ENCODE results near the gene SNX13. TPM values are rescaled to one million over a fixed set of nuclear protein-coding genes. Genes with fewer than 3 reads are reported as not detected.

SNX13 gene
- total and polyA plus RNA-seq, 5 donors from 2014 or later, result 11.9 to 32.5 (median 13.0) TPM

DNA sequence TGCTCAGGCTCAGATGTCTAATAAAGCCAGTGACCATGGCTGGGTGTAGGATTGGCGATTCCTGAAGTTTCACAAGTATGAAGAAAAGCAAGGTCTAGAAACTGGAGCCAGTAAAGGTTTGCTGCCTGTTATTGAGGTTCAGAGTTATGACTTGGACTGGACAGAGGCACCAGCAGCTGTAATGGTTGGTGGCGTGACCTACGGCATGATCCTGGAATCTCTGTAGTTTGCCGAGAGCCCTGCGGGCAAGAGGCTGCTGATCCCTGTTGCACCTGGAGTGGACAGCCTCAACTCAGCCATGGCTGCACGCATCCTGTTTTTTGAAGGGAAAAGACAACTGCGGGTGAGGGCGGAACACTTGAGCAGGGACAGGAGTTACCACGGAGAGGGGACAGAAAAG is 22.4 kb upstream of the SNX13 start:
- no peak overlapping the region for H3K27ac Mint-ChIP-seq
- no peak overlapping the region for H3K4me3 Mint-ChIP-seq
- DNase-seq, result no peak
- Histone ChIP-seq H3K27me3 (ENCODE audit: control insufficient read depth, insufficient read depth, low read length) (peaks cover 9% of the 10 kb centered on the region), H3K4me1 (ENCODE audit: control insufficient read depth, insufficient read depth, low read length, poor library complexity, severe bottlenecking) (no peaks in the 10 kb centered on the region), H3K4me3 (ENCODE audit: low read depth, low read length) (no peak overlapping the region), H3K9me3 (ENCODE audit: control insufficient read depth in 2 of 2, low read length in 2 of 2) (no peaks in the 10 kb centered on the region), H3K36me3 (ENCODE audit: control insufficient read depth, insufficient read depth, low read length) (no peaks in the 10 kb centered on the region), H3K27ac (ENCODE audit: insufficient read depth, low read length, poor library complexity, severe bottlenecking) (no peak overlapping the region)
- no peaks in the 10 kb centered on the region for H3K36me3 Mint-ChIP-seq
- H3K27me3 Mint-ChIP-seq, result peaks cover 22% of the 10 kb centered on the region
- no peaks in the 10 kb centered on the region for H3K9me3 Mint-ChIP-seq
- no peaks in the 10 kb centered on the region for H3K4me1 Mint-ChIP-seq
- ATAC-seq (ENCODE audit: low read depth in 2 of 2), result no peak

DNA sequence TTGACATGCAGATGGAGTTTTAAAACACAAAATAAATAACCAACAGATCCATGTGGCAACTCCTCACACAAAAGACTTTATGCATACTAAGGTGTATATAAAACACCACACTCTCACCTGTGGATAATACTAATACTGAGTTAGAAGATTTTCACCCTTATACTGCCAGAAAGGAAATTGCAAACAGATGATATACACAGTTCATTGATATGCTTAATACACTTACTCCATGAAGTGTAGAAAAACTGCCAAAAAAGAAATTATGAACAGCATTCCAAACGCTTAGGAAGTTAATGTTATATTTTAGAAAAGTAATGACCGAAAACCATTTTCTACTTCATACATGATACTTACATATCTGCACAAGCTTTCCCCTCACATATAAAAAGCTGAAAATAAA is 17.6 kb upstream of the SNX13 start:
- no peak overlapping the region for H3K4me3 ChIP-seq (ENCODE audit: low read depth, low read length)
- H3K9me3 Mint-ChIP-seq, result peaks cover 0 to 1% (median 0%) of the 10 kb centered on the region in 7 donors
- peaks cover 31% of the 10 kb centered on the region for H3K27me3 Mint-ChIP-seq
- H3K4me1 ChIP-seq (ENCODE audit: control insufficient read depth, insufficient read depth, low read length, poor library complexity, severe bottlenecking), result no peaks in the 10 kb centered on the region
- peaks cover 0 to 4% (median 2%) of the 10 kb centered on the region in 4 donors for H3K4me1 Mint-ChIP-seq
- DNase-seq (no peak), ATAC-seq (ENCODE audit: low read depth in 2 of 2) (no peak)
- H3K27ac Mint-ChIP-seq, result no peak overlapping the region
- no peak overlapping the region for H3K27ac ChIP-seq (ENCODE audit: insufficient read depth, low read length, poor library complexity, severe bottlenecking)
- no peaks in the 10 kb centered on the region for H3K9me3 ChIP-seq (ENCODE audit: control insufficient read depth in 2 of 2, low read length in 2 of 2)
- H3K36me3 ChIP-seq (ENCODE audit: control insufficient read depth, insufficient read depth, low read length), result no peaks in the 10 kb centered on the region
- H3K36me3 Mint-ChIP-seq, result no peaks in the 10 kb centered on the region
- peaks cover 3% of the 10 kb centered on the region for H3K27me3 ChIP-seq (ENCODE audit: control insufficient read depth, insufficient read depth, low read length)
- H3K4me3 Mint-ChIP-seq, result no peak overlapping the region

DNA sequence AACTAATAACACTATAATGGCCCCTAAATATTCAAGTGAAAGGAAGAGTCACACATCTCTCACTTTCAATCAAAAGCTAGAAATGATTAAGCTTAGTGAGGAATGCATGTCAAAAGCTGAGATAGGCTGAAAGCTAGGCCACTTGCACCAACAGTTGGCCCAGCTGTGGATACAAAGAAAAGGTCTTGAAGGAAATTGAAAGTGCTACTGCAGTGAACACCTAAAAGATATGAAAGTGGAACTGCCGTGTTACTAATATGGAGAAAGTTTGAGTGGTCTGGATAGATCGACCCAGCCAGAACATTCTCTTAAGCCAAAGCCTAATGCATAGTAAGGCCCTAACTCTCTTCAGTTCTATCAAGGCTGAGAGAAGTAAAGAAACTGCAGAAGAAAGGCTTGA is 12.1 kb upstream of the SNX13 start:
- ATAC-seq (ENCODE audit: low read depth in 2 of 2) (peak; percentile 40 to 56), DNase-seq (peak in 2 of 3 donors; percentile 6 to 79)
- no peaks in the 10 kb centered on the region for H3K27me3 ChIP-seq (ENCODE audit: control insufficient read depth, insufficient read depth, low read length)
- peak overlapping the region; percentile 70 for H3K4me3 ChIP-seq (ENCODE audit: low read depth, low read length)
- Mint-ChIP-seq H3K27ac (peak overlapping the region in 2 of 3 donors; percentile 4 to 91), H3K9me3 (peaks cover 0 to 4% (median 0%) of the 10 kb centered on the region in 7 donors), H3K4me1 (peaks cover 6 to 17% (median 13%) of the 10 kb centered on the region in 4 donors), H3K27me3 (peaks cover 27% of the 10 kb centered on the region), H3K36me3 (no peaks in the 10 kb centered on the region), H3K4me3 (peak overlapping the region; percentile 3 to 75 (median 64))
- no peaks in the 10 kb centered on the region for H3K36me3 ChIP-seq (ENCODE audit: control insufficient read depth, insufficient read depth, low read length)
- no peak overlapping the region for H3K27ac ChIP-seq (ENCODE audit: insufficient read depth, low read length, poor library complexity, severe bottlenecking)
- peaks cover 14% of the 10 kb centered on the region for H3K4me1 ChIP-seq (ENCODE audit: control insufficient read depth, insufficient read depth, low read length, poor library complexity, severe bottlenecking)
- no peaks in the 10 kb centered on the region for H3K9me3 ChIP-seq (ENCODE audit: control insufficient read depth in 2 of 2, low read length in 2 of 2)

DNA sequence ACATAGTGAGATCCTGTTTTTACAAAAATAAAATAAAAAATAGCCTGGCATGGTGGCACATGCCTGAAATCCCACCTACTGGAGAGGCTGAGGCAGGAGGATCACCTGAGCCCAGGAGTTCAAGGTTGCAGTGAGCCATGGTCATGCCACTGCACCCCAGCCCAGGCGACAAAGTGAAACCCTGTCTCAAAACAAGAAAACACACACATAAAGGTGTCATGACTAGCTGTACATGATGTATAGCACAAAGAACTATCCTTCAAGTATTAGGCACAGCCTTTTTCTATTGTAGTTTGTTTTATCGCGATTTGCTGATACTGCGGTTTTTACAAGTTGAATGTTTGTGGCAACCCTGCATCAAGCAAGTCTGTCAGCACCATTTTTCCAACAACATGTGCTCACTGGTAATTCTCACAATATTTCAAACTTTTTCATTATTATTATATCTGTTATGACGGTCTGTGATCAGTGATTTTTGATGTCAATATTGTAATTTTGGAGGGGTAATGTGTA is 11.5 kb upstream of the SNX13 start:
- DNase-seq, result no peak
- Histone ChIP-seq H3K27ac (ENCODE audit: insufficient read depth, low read length, poor library complexity, severe bottlenecking) (no peak overlapping the region), H3K9me3 (ENCODE audit: control insufficient read depth in 2 of 2, low read length in 2 of 2) (no peaks in the 10 kb centered on the region), H3K4me3 (ENCODE audit: low read depth, low read length) (peak overlapping the region; percentile 70), H3K36me3 (ENCODE audit: control insufficient read depth, insufficient read depth, low read length) (no peaks in the 10 kb centered on the region), H3K27me3 (ENCODE audit: control insufficient read depth, insufficient read depth, low read length) (no peaks in the 10 kb centered on the region), H3K4me1 (ENCODE audit: control insufficient read depth, insufficient read depth, low read length, poor library complexity, severe bottlenecking) (peaks cover 20% of the 10 kb centered on the region)
- H3K27me3 Mint-ChIP-seq, result peaks cover 24% of the 10 kb centered on the region
- H3K36me3 Mint-ChIP-seq, result no peaks in the 10 kb centered on the region
- no peak overlapping the region for H3K4me3 Mint-ChIP-seq
- H3K4me1 Mint-ChIP-seq, result peaks cover 6 to 23% (median 16%) of the 10 kb centered on the region in 4 donors
- ATAC-seq (ENCODE audit: low read depth in 2 of 2), result no peak
- H3K9me3 Mint-ChIP-seq, result peaks cover 0 to 4% (median 0%) of the 10 kb centered on the region in 7 donors
- peak overlapping the region in 1 of 3 donors; percentile 4 for H3K27ac Mint-ChIP-seq

DNA sequence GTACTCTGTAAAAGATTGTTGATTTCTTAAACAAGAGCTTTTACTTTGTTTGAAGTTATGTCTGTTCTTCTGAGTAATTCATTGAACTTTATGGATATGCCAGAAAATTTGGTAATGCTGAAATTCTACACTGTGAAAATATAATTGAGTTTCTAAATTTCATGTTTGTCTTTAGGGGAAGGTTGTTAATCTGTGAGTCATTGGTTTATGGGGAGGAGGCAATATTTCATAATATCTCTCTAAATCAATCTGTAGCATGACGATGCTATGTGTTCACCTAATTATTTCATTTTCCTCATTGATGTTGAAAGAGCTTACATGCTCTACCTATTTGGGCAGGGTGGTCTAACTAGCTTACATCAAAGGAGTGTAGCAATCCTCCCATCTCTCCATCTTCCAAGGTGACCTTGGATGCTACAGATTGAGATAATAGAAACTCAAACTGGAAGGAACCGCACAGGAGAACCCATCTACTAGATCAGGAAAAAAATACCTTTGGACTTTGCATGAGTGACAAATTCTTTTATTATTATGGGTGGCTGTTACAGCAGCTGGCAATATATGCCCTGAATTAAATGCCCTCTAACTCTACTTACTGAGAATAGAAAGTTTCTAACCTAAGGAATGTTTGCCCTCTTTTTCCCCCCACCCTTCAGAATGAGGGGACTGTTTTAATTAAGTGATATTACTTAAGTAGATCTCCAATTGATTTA is 8.4 kb upstream of the SNX13 start:
- H3K4me1 ChIP-seq (ENCODE audit: control insufficient read depth, insufficient read depth, low read length, poor library complexity, severe bottlenecking), result peaks cover 25% of the 10 kb centered on the region
- H3K9me3 Mint-ChIP-seq, result peaks cover 0 to 2% (median 0%) of the 10 kb centered on the region in 7 donors
- H3K4me3 Mint-ChIP-seq, result no peak overlapping the region
- H3K4me3 ChIP-seq (ENCODE audit: low read depth, low read length), result no peak overlapping the region
- H3K36me3 Mint-ChIP-seq, result no peaks in the 10 kb centered on the region
- no peaks in the 10 kb centered on the region for H3K9me3 ChIP-seq (ENCODE audit: control insufficient read depth in 2 of 2, low read length in 2 of 2)
- H3K27ac Mint-ChIP-seq, result no peak overlapping the region
- ATAC-seq (ENCODE audit: low read depth in 2 of 2) (no peak), DNase-seq (no peak)
- peaks cover 18% of the 10 kb centered on the region for H3K27me3 Mint-ChIP-seq
- no peaks in the 10 kb centered on the region for H3K27me3 ChIP-seq (ENCODE audit: control insufficient read depth, insufficient read depth, low read length)
- no peaks in the 10 kb centered on the region for H3K36me3 ChIP-seq (ENCODE audit: control insufficient read depth, insufficient read depth, low read length)
- H3K4me1 Mint-ChIP-seq, result peaks cover 6 to 32% (median 22%) of the 10 kb centered on the region in 4 donors
- no peak overlapping the region for H3K27ac ChIP-seq (ENCODE audit: insufficient read depth, low read length, poor library complexity, severe bottlenecking)

DNA sequence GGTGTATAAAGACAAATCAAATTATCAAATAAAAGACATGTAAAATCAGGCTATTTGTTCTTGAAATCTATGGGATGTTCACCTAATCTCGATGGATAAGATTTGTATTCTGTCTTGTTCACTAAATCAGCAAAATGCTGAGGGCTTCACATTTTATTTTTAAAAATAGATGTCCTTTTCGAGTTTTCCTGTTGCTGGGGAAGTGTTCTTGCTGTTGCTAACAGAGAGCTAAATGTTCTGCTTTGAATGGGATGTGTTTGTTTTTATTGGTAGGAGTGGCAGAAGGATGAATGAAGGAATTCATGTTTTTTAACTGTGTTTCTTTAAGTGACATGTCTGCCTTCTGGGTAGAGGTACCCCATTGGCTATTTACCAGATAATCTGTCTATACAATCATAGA is 7.3 kb upstream of the SNX13 start:
- H3K4me3 Mint-ChIP-seq, result no peak overlapping the region
- peak overlapping the region in 1 of 3 donors; percentile 3 for H3K27ac Mint-ChIP-seq

DNA sequence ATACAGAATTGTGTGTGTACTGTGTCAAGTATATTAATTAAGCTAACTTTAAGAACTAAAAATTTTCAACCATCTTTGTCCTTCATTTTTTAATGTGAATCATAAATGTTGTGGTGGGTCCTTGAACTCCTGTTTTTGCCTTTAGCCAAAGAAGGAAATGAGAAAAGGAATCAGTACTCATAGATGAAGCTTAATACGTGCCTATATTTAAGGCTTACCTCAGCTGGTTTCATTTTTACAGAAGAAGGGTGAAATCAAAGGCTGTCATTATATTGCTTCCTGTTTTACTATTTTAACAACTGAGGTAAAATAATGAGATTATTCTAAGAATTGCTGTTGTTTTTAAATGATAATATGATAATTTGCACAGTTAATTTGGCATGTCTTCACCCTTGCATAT is 6.3 kb upstream of the SNX13 start:
- H3K27me3 Mint-ChIP-seq, result peaks cover 15% of the 10 kb centered on the region
- ATAC-seq (ENCODE audit: low read depth in 2 of 2) (peak; percentile 46 to 52), DNase-seq (peak in 2 of 3 donors; percentile 25 to 64)
- Histone ChIP-seq H3K27me3 (ENCODE audit: control insufficient read depth, insufficient read depth, low read length) (no peaks in the 10 kb centered on the region), H3K4me1 (ENCODE audit: control insufficient read depth, insufficient read depth, low read length, poor library complexity, severe bottlenecking) (peaks cover 15% of the 10 kb centered on the region), H3K27ac (ENCODE audit: insufficient read depth, low read length, poor library complexity, severe bottlenecking) (peak overlapping the region; percentile 17), H3K4me3 (ENCODE audit: low read depth, low read length) (peak overlapping the region; percentile 81), H3K9me3 (ENCODE audit: control insufficient read depth in 2 of 2, low read length in 2 of 2) (no peaks in the 10 kb centered on the region), H3K36me3 (ENCODE audit: control insufficient read depth, insufficient read depth, low read length) (no peaks in the 10 kb centered on the region)
- H3K4me3 Mint-ChIP-seq, result peak overlapping the region in 3 of 4 donors; percentile 44 to 76 (median 62)
- H3K9me3 Mint-ChIP-seq, result peaks cover 0 to 2% (median 0%) of the 10 kb centered on the region in 7 donors
- H3K36me3 Mint-ChIP-seq, result no peaks in the 10 kb centered on the region
- H3K4me1 Mint-ChIP-seq, result peaks cover 6 to 29% (median 18%) of the 10 kb centered on the region in 4 donors
- H3K27ac Mint-ChIP-seq, result peak overlapping the region in 2 of 3 donors; percentile 3 to 74

More for the DNA sequence above, 7.3 kb upstream of the SNX13 start:
- no peak overlapping the region for H3K4me3 ChIP-seq (ENCODE audit: low read depth, low read length)
- H3K27me3 ChIP-seq (ENCODE audit: control insufficient read depth, insufficient read depth, low read length), result no peaks in the 10 kb centered on the region
- no peak for DNase-seq
- no peak for ATAC-seq (ENCODE audit: low read depth in 2 of 2)
- no peak overlapping the region for H3K27ac ChIP-seq (ENCODE audit: insufficient read depth, low read length, poor library complexity, severe bottlenecking)
- Mint-ChIP-seq H3K9me3 (peaks cover 0 to 2% (median 0%) of the 10 kb centered on the region in 7 donors), H3K4me1 (peaks cover 5 to 27% (median 18%) of the 10 kb centered on the region in 4 donors), H3K27me3 (peaks cover 17% of the 10 kb centered on the region), H3K36me3 (no peaks in the 10 kb centered on the region)
- H3K9me3 ChIP-seq (ENCODE audit: control insufficient read depth in 2 of 2, low read length in 2 of 2), result no peaks in the 10 kb centered on the region
- peaks cover 23% of the 10 kb centered on the region for H3K4me1 ChIP-seq (ENCODE audit: control insufficient read depth, insufficient read depth, low read length, poor library complexity, severe bottlenecking)
- no peaks in the 10 kb centered on the region for H3K36me3 ChIP-seq (ENCODE audit: control insufficient read depth, insufficient read depth, low read length)
